PFSK-1 (cell line): Measurements from ENCODE around the gene CHIC2.

ENCODE experiments used
- POLR2AphosphoS5 ChIP-seq: IDR thresholded peaks from 2 replicates; pipeline ENCODE4 v1.6.1; 2012; ENCODE audit warnings: low read depth, mild to moderate bottlenecking, control low read depth, low read length, moderate library complexity
- SIN3A ChIP-seq: IDR thresholded peaks from 2 replicates; pipeline ENCODE4 v1.6.1; 2012; ENCODE audit warnings: mild to moderate bottlenecking, low read length, moderate library complexity, borderline replicate concordance; ENCODE audit not compliant: insufficient read depth
- TAF1 ChIP-seq: IDR thresholded peaks from 2 replicates; pipeline ENCODE4 v1.6.1; 2012; ENCODE audit warnings: low read length, control low read depth, borderline replicate concordance; ENCODE audit not compliant: insufficient read depth
- TF ChIP-seq, protein P1 (sequence below), 2 experiments: IDR thresholded peaks; 2 replicates each; pipeline versions ENCODE4 v1.6.1 to v1.8.0; 2011 to 2012; ENCODE audit warnings: low read depth in 2 of 2, low read length in 2 of 2, control low read depth in 1 of 2, inconsistent platforms in 1 of 2, mild to moderate bottlenecking in 1 of 2, moderate library complexity in 1 of 2; ENCODE audit not compliant: insufficient read depth in 1 of 2

DNA sequence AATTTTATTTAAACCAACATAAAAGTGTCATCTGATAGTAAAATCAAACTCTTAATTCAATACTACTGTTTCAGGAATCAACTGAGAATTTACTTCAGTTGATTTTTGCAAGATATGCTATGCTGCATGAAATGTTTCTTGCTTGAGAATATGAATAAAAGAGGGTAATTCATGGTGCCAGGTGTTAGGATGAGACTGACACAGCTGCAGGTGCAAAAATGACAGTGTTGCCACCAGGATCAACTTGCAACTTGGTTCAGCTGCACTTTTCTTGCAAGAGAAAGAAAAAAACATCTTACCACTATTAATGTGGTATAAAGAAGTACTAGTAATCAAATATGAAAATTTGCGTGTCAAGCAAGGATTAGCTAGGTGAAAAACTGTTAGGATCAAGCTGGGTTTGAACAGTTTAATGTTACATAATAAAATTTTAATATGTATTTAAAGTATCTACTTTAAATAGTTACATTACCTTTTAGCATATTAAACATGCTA is 49.7 kb downstream of the CHIC2 start:
- TF ChIP-seq POLR2AphosphoS5 (no peak), SIN3A (no peak), TAF1 (no peak)
- TF ChIP-seq, protein P1, sequence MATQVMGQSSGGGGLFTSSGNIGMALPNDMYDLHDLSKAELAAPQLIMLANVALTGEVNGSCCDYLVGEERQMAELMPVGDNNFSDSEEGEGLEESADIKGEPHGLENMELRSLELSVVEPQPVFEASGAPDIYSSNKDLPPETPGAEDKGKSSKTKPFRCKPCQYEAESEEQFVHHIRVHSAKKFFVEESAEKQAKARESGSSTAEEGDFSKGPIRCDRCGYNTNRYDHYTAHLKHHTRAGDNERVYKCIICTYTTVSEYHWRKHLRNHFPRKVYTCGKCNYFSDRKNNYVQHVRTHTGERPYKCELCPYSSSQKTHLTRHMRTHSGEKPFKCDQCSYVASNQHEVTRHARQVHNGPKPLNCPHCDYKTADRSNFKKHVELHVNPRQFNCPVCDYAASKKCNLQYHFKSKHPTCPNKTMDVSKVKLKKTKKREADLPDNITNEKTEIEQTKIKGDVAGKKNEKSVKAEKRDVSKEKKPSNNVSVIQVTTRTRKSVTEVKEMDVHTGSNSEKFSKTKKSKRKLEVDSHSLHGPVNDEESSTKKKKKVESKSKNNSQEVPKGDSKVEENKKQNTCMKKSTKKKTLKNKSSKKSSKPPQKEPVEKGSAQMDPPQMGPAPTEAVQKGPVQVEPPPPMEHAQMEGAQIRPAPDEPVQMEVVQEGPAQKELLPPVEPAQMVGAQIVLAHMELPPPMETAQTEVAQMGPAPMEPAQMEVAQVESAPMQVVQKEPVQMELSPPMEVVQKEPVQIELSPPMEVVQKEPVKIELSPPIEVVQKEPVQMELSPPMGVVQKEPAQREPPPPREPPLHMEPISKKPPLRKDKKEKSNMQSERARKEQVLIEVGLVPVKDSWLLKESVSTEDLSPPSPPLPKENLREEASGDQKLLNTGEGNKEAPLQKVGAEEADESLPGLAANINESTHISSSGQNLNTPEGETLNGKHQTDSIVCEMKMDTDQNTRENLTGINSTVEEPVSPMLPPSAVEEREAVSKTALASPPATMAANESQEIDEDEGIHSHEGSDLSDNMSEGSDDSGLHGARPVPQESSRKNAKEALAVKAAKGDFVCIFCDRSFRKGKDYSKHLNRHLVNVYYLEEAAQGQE (IDR thresholded peaks at IDR 0.05; ENCODE audit: insufficient read depth in 1 of 2, low read depth in 2 of 2, low read length in 2 of 2) = no peak
